Body of pancreas (tissue), 4 donors: Measurements from ENCODE around the gene E2F7.
"Not testable (repeated sequence)": the region's sequence is repeated elsewhere in the genome, so short reads cannot be mapped to it uniquely, and the experiment has no call there.

Experiments
- POLR2A ChIP-seq, 3 donors: fragments of 450-650 bp; IDR thresholded peaks; one replicate each; pipeline ENCODE4 v1.6.1; 2016; ENCODE audit warnings: antibody characterized with exemption in 3 of 3, mild to moderate bottlenecking in 2 of 3
- TF ChIP-seq, protein P1 (sequence below), 7 experiments: fragments of 450-650 bp in 4 of 7; fragments of 200-600 bp in 3 of 7; sonication (generic) in 3 of 7; IDR thresholded peaks; one replicate each; pipeline ENCODE4 v1.5.1; 2016 to 2019; ENCODE audit warnings: antibody characterized with exemption in 7 of 7

- TF ChIP-seq POLR2A (IDR thresholded peaks at IDR 0.05), result not testable (repeated sequence)
- TF ChIP-seq, protein P1, sequence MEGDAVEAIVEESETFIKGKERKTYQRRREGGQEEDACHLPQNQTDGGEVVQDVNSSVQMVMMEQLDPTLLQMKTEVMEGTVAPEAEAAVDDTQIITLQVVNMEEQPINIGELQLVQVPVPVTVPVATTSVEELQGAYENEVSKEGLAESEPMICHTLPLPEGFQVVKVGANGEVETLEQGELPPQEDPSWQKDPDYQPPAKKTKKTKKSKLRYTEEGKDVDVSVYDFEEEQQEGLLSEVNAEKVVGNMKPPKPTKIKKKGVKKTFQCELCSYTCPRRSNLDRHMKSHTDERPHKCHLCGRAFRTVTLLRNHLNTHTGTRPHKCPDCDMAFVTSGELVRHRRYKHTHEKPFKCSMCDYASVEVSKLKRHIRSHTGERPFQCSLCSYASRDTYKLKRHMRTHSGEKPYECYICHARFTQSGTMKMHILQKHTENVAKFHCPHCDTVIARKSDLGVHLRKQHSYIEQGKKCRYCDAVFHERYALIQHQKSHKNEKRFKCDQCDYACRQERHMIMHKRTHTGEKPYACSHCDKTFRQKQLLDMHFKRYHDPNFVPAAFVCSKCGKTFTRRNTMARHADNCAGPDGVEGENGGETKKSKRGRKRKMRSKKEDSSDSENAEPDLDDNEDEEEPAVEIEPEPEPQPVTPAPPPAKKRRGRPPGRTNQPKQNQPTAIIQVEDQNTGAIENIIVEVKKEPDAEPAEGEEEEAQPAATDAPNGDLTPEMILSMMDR (IDR thresholded peaks at IDR 0.05), result not testable (repeated sequence)
Measured at GRCh38 chr12:77073894-77074293, 8.5 kb upstream of the E2F7 start.
